Lower lobe of right lung (tissue), 2 donors: ENCODE data around the gene MYO1B. TPM values are rescaled to one million over a fixed set of nuclear protein-coding genes. Genes with fewer than 3 reads are reported as not detected.
A peak's percentile ranks its signal among the peaks of the same experiment; 100 is the strongest.

Experiments
- ATAC-seq, 2 donors: fragments of 200-7000 bp; cut with Tn5 transposase; one replicate each; pipeline ENCODE4 v1.9.1; 2020 to 2022; ENCODE audit warnings: mild to moderate bottlenecking in 2 of 2, moderate library complexity in 2 of 2
- DNase-seq: peaks from one replicate; pipeline ENCODE4 v3.0.0-alpha.2; 2020
- H3K27ac ChIP-seq: fragments of 200-600 bp; one replicate; pipeline ENCODE4 v1.8.0; 2022
- H3K27me3 ChIP-seq: fragments of 200-600 bp; one replicate; pipeline ENCODE4 v1.8.0; 2022; ENCODE audit warnings: low read depth
- H3K36me3 ChIP-seq: fragments of 200-600 bp; one replicate; pipeline ENCODE4 v1.8.0; 2022; ENCODE audit warnings: mild to moderate bottlenecking
- H3K4me1 ChIP-seq: fragments of 200-600 bp; one replicate; pipeline ENCODE4 v1.8.0; 2022
- H3K4me3 ChIP-seq: fragments of 200-600 bp; one replicate; pipeline ENCODE4 v1.8.0; 2022; ENCODE audit warnings: mild to moderate bottlenecking
- H3K9me3 ChIP-seq: fragments of 200-600 bp; one replicate; pipeline ENCODE4 v1.8.0; 2022
- intact Hi-C: fragments of 100-400 bp; cut with DNase I; formaldehyde crosslinking; loops from one replicate; pipeline ENCODE4 v1.11.0; 2022
- total RNA-seq: library from RNA; stranded (reverse); fragmentation: NEBNext Ultra II Directional; extraction: Animal tissue kit (Norgen Biotek cat#: 25700); gene quantifications from one replicate; pipeline ENCODE4 v1.2.1, GENCODE V29; 2021
- TF ChIP-seq, protein P1 (sequence below): fragments of 200-600 bp; IDR thresholded peaks from one replicate; pipeline ENCODE4 v1.8.0; 2022; ENCODE audit warnings: antibody characterized with exemption, mild to moderate bottlenecking
- donor health status: DM: no; HTN: yes; CAD: no; lungs with severe emphysema.

The MYO1B gene
- total RNA-seq, 1 donor from 2014 or later = 123 TPM

- DNase-seq (no peak), ATAC-seq (no peak)
- TF ChIP-seq, protein P1, sequence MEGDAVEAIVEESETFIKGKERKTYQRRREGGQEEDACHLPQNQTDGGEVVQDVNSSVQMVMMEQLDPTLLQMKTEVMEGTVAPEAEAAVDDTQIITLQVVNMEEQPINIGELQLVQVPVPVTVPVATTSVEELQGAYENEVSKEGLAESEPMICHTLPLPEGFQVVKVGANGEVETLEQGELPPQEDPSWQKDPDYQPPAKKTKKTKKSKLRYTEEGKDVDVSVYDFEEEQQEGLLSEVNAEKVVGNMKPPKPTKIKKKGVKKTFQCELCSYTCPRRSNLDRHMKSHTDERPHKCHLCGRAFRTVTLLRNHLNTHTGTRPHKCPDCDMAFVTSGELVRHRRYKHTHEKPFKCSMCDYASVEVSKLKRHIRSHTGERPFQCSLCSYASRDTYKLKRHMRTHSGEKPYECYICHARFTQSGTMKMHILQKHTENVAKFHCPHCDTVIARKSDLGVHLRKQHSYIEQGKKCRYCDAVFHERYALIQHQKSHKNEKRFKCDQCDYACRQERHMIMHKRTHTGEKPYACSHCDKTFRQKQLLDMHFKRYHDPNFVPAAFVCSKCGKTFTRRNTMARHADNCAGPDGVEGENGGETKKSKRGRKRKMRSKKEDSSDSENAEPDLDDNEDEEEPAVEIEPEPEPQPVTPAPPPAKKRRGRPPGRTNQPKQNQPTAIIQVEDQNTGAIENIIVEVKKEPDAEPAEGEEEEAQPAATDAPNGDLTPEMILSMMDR = no peak
- no peaks in the 10 kb centered on the region for H3K4me1 ChIP-seq
- no peak overlapping the region for H3K27ac ChIP-seq
- intact Hi-C loops = no loop called here
- no peak overlapping the region for H3K4me3 ChIP-seq
- peaks cover 20% of the 10 kb centered on the region for H3K36me3 ChIP-seq
- no peaks in the 10 kb centered on the region for H3K9me3 ChIP-seq
- H3K27me3 ChIP-seq = no peaks in the 10 kb centered on the region
Observed at GRCh38 chr2:191280834-191281756, 35.9 kb downstream of the MYO1B start.

DNA sequence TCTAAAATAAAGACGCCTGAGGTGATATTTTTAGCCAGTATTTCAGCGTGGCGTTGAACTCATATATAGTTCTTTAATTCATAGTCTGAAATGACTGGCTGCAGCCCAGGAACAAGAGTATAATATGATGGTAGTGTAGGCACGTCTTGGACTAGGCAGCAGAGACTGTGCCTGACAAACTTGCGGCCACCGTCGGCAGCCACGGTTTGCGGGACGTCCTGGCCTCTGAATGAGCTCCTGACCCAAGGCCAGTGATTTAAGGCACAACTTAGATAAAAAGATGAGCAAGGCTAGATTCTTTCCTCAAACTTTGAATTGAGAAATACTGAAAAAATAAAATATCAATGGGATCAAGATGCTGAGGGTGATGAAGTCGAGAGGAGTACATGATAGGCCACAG, 40.0 kb downstream of the MYO1B start:
- no peak for DNase-seq
- no peak overlapping the region for H3K4me3 ChIP-seq
- TF ChIP-seq, protein P1 = no peak
- intact Hi-C loops = no loop called here
- no peaks in the 10 kb centered on the region for H3K9me3 ChIP-seq
- ATAC-seq = no peak
- H3K27me3 ChIP-seq = no peaks in the 10 kb centered on the region
- peaks cover 5% of the 10 kb centered on the region for H3K4me1 ChIP-seq
- peaks cover 7% of the 10 kb centered on the region for H3K36me3 ChIP-seq
- H3K27ac ChIP-seq = no peak overlapping the region

- Histone ChIP-seq H3K9me3 (no peaks in the 10 kb centered on the region), H3K36me3 (peaks cover 4% of the 10 kb centered on the region), H3K27me3 (no peaks in the 10 kb centered on the region), H3K4me3 (no peak overlapping the region), H3K4me1 (peaks cover 18% of the 10 kb centered on the region), H3K27ac (no peak overlapping the region)
- ATAC-seq (no peak), DNase-seq (no peak)
- intact Hi-C loops = no loop called here
- TF ChIP-seq, protein P1 = no peak
Observed at GRCh38 chr2:191287820-191288219, 42.6 kb downstream of the MYO1B start.

GRCh38 chr2:191289049-191289448, 43.8 kb downstream of the MYO1B start:
- TF ChIP-seq, protein P1 = no peak
- H3K4me3 ChIP-seq = no peak overlapping the region
- ATAC-seq (no peak), DNase-seq (no peak)
- peaks cover 18% of the 10 kb centered on the region for H3K4me1 ChIP-seq
- no peak overlapping the region for H3K27ac ChIP-seq
- intact Hi-C loops = no loop called here
- H3K36me3 ChIP-seq = peaks cover 4% of the 10 kb centered on the region
- H3K9me3 ChIP-seq = no peaks in the 10 kb centered on the region
- H3K27me3 ChIP-seq = no peaks in the 10 kb centered on the region

GRCh38 chr2:191291471-191291870, 46.3 kb downstream of the MYO1B start:
- intact Hi-C loops = no loop called here
- Histone ChIP-seq H3K4me3 (no peak overlapping the region), H3K27ac (no peak overlapping the region), H3K27me3 (no peaks in the 10 kb centered on the region), H3K9me3 (no peaks in the 10 kb centered on the region), H3K4me1 (peaks cover 29% of the 10 kb centered on the region), H3K36me3 (no peaks in the 10 kb centered on the region)
- DNase-seq (no peak), ATAC-seq (peak in 1 of 2 donors; percentile 14)
- TF ChIP-seq, protein P1 = no peak
